ENCODE data around the gene CARM1.

Gene CARM1

DNA sequence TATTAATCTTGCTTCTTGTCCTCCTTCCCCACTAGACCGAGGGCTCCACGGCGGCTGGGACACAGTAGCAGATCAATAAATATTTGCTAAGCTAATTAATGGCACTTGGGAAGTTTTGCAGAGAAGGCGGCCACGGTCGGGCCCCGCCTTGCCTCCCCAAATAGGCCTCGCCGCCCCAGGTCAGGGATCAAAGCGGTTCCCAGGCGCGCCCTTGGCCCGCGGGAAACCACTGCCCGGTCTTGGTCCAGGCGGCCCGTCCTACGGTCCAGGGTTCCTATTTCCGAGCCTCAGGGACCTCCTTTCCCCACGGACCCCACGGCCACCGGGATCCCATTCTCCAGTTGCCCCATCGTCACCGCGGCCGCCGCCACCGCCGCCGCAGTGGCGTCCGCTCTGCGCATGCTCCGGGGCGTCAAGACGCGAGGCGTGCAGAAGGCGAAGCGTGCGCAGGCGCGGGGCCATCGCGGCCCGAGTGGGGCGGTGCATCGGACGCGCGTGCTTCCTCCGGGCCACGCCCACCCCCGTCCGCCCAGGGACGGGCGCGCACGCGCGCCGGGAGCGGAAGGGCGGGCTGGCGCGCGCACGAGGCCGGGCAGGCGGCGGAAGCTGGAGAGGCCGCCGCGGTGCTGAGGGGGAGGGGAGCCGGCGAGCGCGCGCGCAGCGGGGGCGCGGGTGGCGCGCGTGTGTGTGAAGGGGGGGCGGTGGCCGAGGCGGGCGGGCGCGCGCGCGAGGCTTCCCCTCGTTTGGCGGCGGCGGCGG lies 89.1 kb downstream of the CARM1 start, which contains the start of gene SMARCA4:
TSS of gene SMARCA4 (plus strand) at position 717 of the 759 bp plus-strand sequence. CDS start 23,122 bp downstream, outside the sequence.
- Histone ChIP-seq H3K4me1 (ENCODE audit: control insufficient read depth in 1 of 2, insufficient read depth in 2 of 2, low read length in 2 of 2) (peaks cover 23 to 30% of the 10 kb centered on the region in 2 donors), H3K27me3 (ENCODE audit: control insufficient read depth in 1 of 2, insufficient read depth in 2 of 2, low read length in 2 of 2) (no peaks in the 10 kb centered on the region), H3K9me3 (ENCODE audit: control insufficient read depth in 1 of 2, low read length in 2 of 2) (no peaks in the 10 kb centered on the region), H3K4me3 (ENCODE audit: low read depth in 1 of 2, low read length in 2 of 2) (peak within 1 kb of the TSS; percentile 89 to 98), H3K36me3 (ENCODE audit: control insufficient read depth in 1 of 2, insufficient read depth in 2 of 2, low read length in 2 of 2) (no peaks in the 10 kb centered on the region), H3K27ac (ENCODE audit: low read depth, low read length) (peak within 1 kb of the TSS; percentile 89), H3K9ac (ENCODE audit: low read depth in 1 of 2, low read length in 2 of 2) (peak within 1 kb of the TSS; percentile 89 to 90)

DNA sequence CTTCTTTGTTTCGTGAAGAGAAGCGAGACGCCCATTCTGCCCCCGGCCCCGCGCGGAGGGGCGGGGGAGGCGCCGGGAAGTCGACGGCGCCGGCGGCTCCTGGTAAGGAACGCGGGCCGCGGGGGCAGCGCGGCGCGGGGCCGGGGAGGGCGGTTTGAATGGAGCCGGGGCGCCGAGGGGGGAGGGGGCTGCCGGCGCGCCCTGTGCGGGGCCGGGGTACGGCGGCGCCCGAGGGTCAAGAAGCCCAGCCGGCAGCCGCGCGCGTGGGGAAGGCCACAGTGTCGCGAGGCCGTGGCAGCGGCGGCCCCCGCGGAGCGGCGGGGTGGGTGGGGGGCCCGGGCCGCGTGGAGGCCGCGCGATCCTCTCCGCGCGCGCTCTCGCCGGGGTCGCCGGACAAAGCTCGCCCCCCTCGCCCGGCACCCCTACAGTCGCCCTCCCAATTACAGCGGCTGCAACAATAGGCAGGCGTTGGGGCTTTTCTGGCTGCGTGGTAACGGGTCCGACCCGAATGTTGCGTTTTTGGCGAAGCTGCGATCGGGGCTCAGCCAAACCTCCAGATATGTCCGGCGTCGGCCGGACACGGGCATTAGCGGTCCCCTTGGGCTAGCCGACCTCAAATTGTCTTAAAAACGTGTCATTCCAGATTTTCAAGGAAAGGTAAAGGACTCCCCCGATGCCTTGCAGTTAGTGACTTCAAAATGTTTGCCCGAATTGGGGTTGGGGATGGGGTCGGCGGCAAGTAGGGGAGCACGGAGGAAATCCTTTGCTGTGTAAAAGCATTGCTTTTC lies 89.9 kb downstream of the CARM1 start:
- peak overlapping the region; percentile 77 to 86 for H3K9ac ChIP-seq (ENCODE audit: low read depth in 1 of 2, low read length in 2 of 2)

GRCh38 chr19:10962863-10963262 lies 91.5 kb downstream of the CARM1 start:
- no peaks in the 10 kb centered on the region for H3K9me3 ChIP-seq (ENCODE audit: control insufficient read depth in 1 of 2, low read length in 2 of 2)
- no peak overlapping the region for H3K4me3 ChIP-seq (ENCODE audit: low read depth in 1 of 2, low read length in 2 of 2)

More for the DNA sequence above, 89.9 kb downstream of the CARM1 start:
- Histone ChIP-seq H3K9me3 (ENCODE audit: control insufficient read depth in 1 of 2, low read length in 2 of 2) (no peaks in the 10 kb centered on the region), H3K4me1 (ENCODE audit: control insufficient read depth in 1 of 2, insufficient read depth in 2 of 2, low read length in 2 of 2) (peaks cover 23 to 30% of the 10 kb centered on the region in 2 donors), H3K4me3 (ENCODE audit: low read depth in 1 of 2, low read length in 2 of 2) (peak overlapping the region; percentile 89 to 98), H3K27me3 (ENCODE audit: control insufficient read depth in 1 of 2, insufficient read depth in 2 of 2, low read length in 2 of 2) (no peaks in the 10 kb centered on the region), H3K27ac (ENCODE audit: low read depth, low read length) (peak overlapping the region; percentile 32), H3K36me3 (ENCODE audit: control insufficient read depth in 1 of 2, insufficient read depth in 2 of 2, low read length in 2 of 2) (no peaks in the 10 kb centered on the region)

GRCh38 chr19:10963865-10964264 lies 92.5 kb downstream of the CARM1 start:
- H3K27ac ChIP-seq (ENCODE audit: low read depth, low read length) = no peak overlapping the region

More at GRCh38 chr19:10962863-10963262, 91.5 kb downstream of the CARM1 start:
- no peak overlapping the region for H3K9ac ChIP-seq (ENCODE audit: low read depth in 1 of 2, low read length in 2 of 2)
- no peak overlapping the region for H3K27ac ChIP-seq (ENCODE audit: low read depth, low read length)
- no peaks in the 10 kb centered on the region for H3K27me3 ChIP-seq (ENCODE audit: control insufficient read depth in 1 of 2, insufficient read depth in 2 of 2, low read length in 2 of 2)
- H3K4me1 ChIP-seq (ENCODE audit: control insufficient read depth in 1 of 2, insufficient read depth in 2 of 2, low read length in 2 of 2) = peaks cover 23 to 35% of the 10 kb centered on the region in 2 donors
- H3K36me3 ChIP-seq (ENCODE audit: control insufficient read depth in 1 of 2, insufficient read depth in 2 of 2, low read length in 2 of 2) = no peaks in the 10 kb centered on the region

GRCh38 chr19:10964903-10965302 lies 93.5 kb downstream of the CARM1 start:
- H3K9me3 ChIP-seq (ENCODE audit: control insufficient read depth in 1 of 2, low read length in 2 of 2) = no peaks in the 10 kb centered on the region
- H3K4me3 ChIP-seq (ENCODE audit: low read depth in 1 of 2, low read length in 2 of 2) = no peak overlapping the region
- no peaks in the 10 kb centered on the region for H3K36me3 ChIP-seq (ENCODE audit: control insufficient read depth in 1 of 2, insufficient read depth in 2 of 2, low read length in 2 of 2)
- peaks cover 31 to 40% of the 10 kb centered on the region in 2 donors for H3K4me1 ChIP-seq (ENCODE audit: control insufficient read depth in 1 of 2, insufficient read depth in 2 of 2, low read length in 2 of 2)
- no peak overlapping the region for H3K27ac ChIP-seq (ENCODE audit: low read depth, low read length)
- H3K27me3 ChIP-seq (ENCODE audit: control insufficient read depth in 1 of 2, insufficient read depth in 2 of 2, low read length in 2 of 2) = no peaks in the 10 kb centered on the region
- no peak overlapping the region for H3K9ac ChIP-seq (ENCODE audit: low read depth in 1 of 2, low read length in 2 of 2)

More at GRCh38 chr19:10963865-10964264, 92.5 kb downstream of the CARM1 start:
- no peaks in the 10 kb centered on the region for H3K36me3 ChIP-seq (ENCODE audit: control insufficient read depth in 1 of 2, insufficient read depth in 2 of 2, low read length in 2 of 2)
- no peaks in the 10 kb centered on the region for H3K27me3 ChIP-seq (ENCODE audit: control insufficient read depth in 1 of 2, insufficient read depth in 2 of 2, low read length in 2 of 2)
- no peak overlapping the region for H3K4me3 ChIP-seq (ENCODE audit: low read depth in 1 of 2, low read length in 2 of 2)
- H3K9ac ChIP-seq (ENCODE audit: low read depth in 1 of 2, low read length in 2 of 2) = no peak overlapping the region
- no peaks in the 10 kb centered on the region for H3K9me3 ChIP-seq (ENCODE audit: control insufficient read depth in 1 of 2, low read length in 2 of 2)
- peaks cover 32 to 43% of the 10 kb centered on the region in 2 donors for H3K4me1 ChIP-seq (ENCODE audit: control insufficient read depth in 1 of 2, insufficient read depth in 2 of 2, low read length in 2 of 2)

GRCh38 chr19:10965398-10965797 lies 94.0 kb downstream of the CARM1 start:
- H3K36me3 ChIP-seq (ENCODE audit: control insufficient read depth in 1 of 2, insufficient read depth in 2 of 2, low read length in 2 of 2) = no peaks in the 10 kb centered on the region
- H3K27ac ChIP-seq (ENCODE audit: low read depth, low read length) = no peak overlapping the region
- no peak overlapping the region for H3K9ac ChIP-seq (ENCODE audit: low read depth in 1 of 2, low read length in 2 of 2)
- no peak overlapping the region for H3K4me3 ChIP-seq (ENCODE audit: low read depth in 1 of 2, low read length in 2 of 2)
- H3K9me3 ChIP-seq (ENCODE audit: control insufficient read depth in 1 of 2, low read length in 2 of 2) = no peaks in the 10 kb centered on the region
- peaks cover 31 to 36% of the 10 kb centered on the region in 2 donors for H3K4me1 ChIP-seq (ENCODE audit: control insufficient read depth in 1 of 2, insufficient read depth in 2 of 2, low read length in 2 of 2)
- H3K27me3 ChIP-seq (ENCODE audit: control insufficient read depth in 1 of 2, insufficient read depth in 2 of 2, low read length in 2 of 2) = no peaks in the 10 kb centered on the region

DNA sequence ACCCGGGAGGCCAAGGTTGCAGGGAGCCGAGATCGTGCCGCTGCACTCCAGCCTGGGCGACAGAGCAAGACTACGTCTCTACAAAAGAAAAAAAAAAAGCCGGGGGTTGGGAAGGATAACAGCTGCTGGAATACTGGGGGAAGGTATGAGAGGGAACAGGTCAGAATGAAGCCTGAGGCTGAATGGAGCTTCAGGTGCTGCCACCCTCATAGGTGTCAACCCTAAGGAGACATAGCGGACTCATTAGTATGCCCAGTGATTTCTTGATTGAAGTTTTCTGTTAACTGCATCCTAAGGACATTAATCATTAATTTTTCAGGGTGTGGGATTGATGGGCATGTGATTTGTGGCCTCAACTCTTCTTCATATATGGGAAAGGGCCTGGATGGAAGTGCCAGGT lies 95.5 kb downstream of the CARM1 start:
- Histone ChIP-seq H3K4me1 (ENCODE audit: control insufficient read depth in 1 of 2, insufficient read depth in 2 of 2, low read length in 2 of 2) (peaks cover 30 to 36% of the 10 kb centered on the region in 2 donors), H3K36me3 (ENCODE audit: control insufficient read depth in 1 of 2, insufficient read depth in 2 of 2, low read length in 2 of 2) (no peaks in the 10 kb centered on the region), H3K27me3 (ENCODE audit: control insufficient read depth in 1 of 2, insufficient read depth in 2 of 2, low read length in 2 of 2) (no peaks in the 10 kb centered on the region), H3K27ac (ENCODE audit: low read depth, low read length) (no peak overlapping the region), H3K9ac (ENCODE audit: low read depth in 1 of 2, low read length in 2 of 2) (no peak overlapping the region), H3K4me3 (ENCODE audit: low read depth in 1 of 2, low read length in 2 of 2) (no peak overlapping the region), H3K9me3 (ENCODE audit: control insufficient read depth in 1 of 2, low read length in 2 of 2) (no peaks in the 10 kb centered on the region)

- H3K9me3 ChIP-seq (ENCODE audit: control insufficient read depth in 1 of 2, low read length in 2 of 2) = no peaks in the 10 kb centered on the region
- H3K27ac ChIP-seq (ENCODE audit: low read depth, low read length) = peak overlapping the region; percentile 45
- H3K9ac ChIP-seq (ENCODE audit: low read depth in 1 of 2, low read length in 2 of 2) = peak overlapping the region in 1 of 2 donors; percentile 25
- H3K36me3 ChIP-seq (ENCODE audit: control insufficient read depth in 1 of 2, insufficient read depth in 2 of 2, low read length in 2 of 2) = peaks cover 0 to 4% of the 10 kb centered on the region in 2 donors
- no peak overlapping the region for H3K4me3 ChIP-seq (ENCODE audit: low read depth in 1 of 2, low read length in 2 of 2)
- peaks cover 15 to 20% of the 10 kb centered on the region in 2 donors for H3K4me1 ChIP-seq (ENCODE audit: control insufficient read depth in 1 of 2, insufficient read depth in 2 of 2, low read length in 2 of 2)
- H3K27me3 ChIP-seq (ENCODE audit: control insufficient read depth in 1 of 2, insufficient read depth in 2 of 2, low read length in 2 of 2) = no peaks in the 10 kb centered on the region
Observed at GRCh38 chr19:10968527-10969135, 97.3 kb downstream of the CARM1 start.

DNA sequence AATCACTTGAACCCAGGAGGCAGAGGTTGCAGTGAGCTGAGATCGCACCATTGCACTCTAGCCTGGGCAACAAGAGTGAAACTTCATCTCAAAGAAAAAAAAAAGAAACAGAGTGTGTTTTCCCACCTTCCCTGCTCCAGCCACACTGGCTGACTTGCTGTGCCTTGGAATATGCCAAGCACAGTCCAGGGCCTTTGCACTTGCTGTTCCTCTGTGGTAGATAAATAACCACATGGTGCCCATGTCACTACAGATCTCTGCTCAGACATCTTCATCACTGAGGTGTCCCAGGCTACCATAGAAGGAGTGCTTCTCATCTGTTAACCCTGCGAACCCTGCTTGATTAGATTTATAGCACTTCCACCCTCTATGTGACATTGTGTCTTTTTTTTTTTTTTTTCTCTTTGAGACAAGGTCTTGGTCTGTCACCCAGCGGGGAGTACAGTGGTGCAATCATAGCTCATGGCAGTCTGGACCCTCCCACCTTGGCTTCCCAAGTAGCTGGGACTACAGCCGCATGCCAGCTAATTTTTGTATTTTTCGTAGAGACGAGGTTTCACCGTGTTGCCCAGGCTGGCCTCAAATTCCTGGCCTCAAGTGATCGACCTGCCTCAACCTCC lies 99.9 kb downstream of the CARM1 start:
- peaks cover 0 to 4% of the 10 kb centered on the region in 2 donors for H3K36me3 ChIP-seq (ENCODE audit: control insufficient read depth in 1 of 2, insufficient read depth in 2 of 2, low read length in 2 of 2)

More for the DNA sequence above, 99.9 kb downstream of the CARM1 start:
- no peak overlapping the region for H3K4me3 ChIP-seq (ENCODE audit: low read depth in 1 of 2, low read length in 2 of 2)
- H3K27me3 ChIP-seq (ENCODE audit: control insufficient read depth in 1 of 2, insufficient read depth in 2 of 2, low read length in 2 of 2) = no peaks in the 10 kb centered on the region
- H3K9me3 ChIP-seq (ENCODE audit: control insufficient read depth in 1 of 2, low read length in 2 of 2) = no peaks in the 10 kb centered on the region
- no peak overlapping the region for H3K9ac ChIP-seq (ENCODE audit: low read depth in 1 of 2, low read length in 2 of 2)
- no peak overlapping the region for H3K27ac ChIP-seq (ENCODE audit: low read depth, low read length)
- H3K4me1 ChIP-seq (ENCODE audit: control insufficient read depth in 1 of 2, insufficient read depth in 2 of 2, low read length in 2 of 2) = peaks cover 23 to 29% of the 10 kb centered on the region in 2 donors

Data from duodenal mucosa (tissue), 2 donors.